ENCODE results near the gene PLXDC2. TPM values are rescaled to one million over a fixed set of nuclear protein-coding genes. Genes with fewer than 3 reads are reported as not detected.

The PLXDC2 gene
- total RNA-seq, 2 donors from 2014 or later = not detected

DNA sequence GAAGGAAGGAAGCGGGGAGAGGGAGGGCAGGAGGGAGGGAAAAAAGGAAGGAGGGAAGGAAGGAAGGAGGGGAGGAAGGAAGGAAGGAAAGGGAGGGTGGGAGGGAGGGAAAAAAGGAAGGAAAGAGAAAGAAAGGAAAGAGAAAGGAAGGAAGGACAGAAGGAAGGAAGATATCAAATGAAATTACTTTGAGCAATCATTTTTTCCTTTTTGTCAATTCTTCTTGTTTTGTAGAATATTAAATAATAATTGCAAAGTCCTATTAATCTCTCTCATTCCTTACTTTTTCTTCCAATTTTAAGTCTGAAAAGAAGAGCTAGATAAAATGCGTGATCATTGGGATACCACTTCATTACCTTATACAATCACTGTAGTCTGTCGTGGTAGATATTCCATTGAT, 117.5 kb downstream of the PLXDC2 start:
- ATAC-seq (no peak), DNase-seq (ENCODE audit: low spot score in 2 of 2) (no peak)
- peaks cover 10 to 13% of the 10 kb centered on the region in 2 donors for H3K9me3 Mint-ChIP-seq
- no peak overlapping the region for H3K27ac Mint-ChIP-seq
- H3K36me3 Mint-ChIP-seq = no peaks in the 10 kb centered on the region

DNA sequence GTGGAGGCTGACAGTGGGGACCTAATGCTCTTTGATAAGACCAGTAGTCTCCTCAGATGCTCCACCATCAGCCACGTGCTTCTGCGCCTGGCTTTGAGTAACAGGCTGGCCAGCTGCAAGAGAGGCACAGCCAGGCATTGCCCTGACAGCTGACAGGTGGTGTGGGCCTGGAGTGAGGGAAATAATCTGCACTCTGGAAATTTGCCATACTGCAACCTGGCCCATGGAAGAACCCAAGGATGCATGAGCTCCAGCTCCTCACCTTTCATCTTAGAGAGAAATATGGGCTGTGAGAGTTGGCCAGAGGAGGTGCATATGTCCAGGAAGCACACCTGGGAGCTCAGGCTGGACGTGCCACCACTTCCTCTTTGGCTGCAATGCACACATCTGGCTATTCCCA, 118.9 kb downstream of the PLXDC2 start:
- no peaks in the 10 kb centered on the region for H3K36me3 Mint-ChIP-seq
- H3K9me3 Mint-ChIP-seq = peaks cover 12 to 14% of the 10 kb centered on the region in 2 donors
- H3K27ac Mint-ChIP-seq = no peak overlapping the region
- DNase-seq (ENCODE audit: low spot score in 2 of 2) (no peak), ATAC-seq (no peak)

DNA sequence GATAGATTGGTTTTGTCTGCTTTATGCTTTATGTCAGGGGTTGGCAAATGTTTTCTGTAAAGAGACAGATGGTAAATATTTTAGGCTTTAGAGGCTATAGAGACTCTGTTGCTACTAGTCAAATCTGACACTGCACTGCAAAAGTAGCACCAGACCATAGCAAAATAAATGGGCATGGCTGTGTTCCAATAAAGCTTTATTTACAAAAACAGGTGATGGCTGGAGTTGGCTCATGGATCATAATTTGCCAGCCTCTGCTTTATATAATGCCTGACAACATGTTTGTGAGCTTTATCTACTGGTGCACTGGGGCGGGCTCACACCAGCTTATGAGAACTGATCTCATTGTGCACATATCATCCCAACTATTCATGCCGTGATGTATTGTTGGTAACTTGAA, 120.1 kb downstream of the PLXDC2 start:
- Mint-ChIP-seq H3K9me3 (peaks cover 12 to 14% of the 10 kb centered on the region in 2 donors), H3K27ac (no peak overlapping the region), H3K36me3 (no peaks in the 10 kb centered on the region)
- no peak for ATAC-seq
- no peak for DNase-seq (ENCODE audit: low spot score in 2 of 2)

DNA sequence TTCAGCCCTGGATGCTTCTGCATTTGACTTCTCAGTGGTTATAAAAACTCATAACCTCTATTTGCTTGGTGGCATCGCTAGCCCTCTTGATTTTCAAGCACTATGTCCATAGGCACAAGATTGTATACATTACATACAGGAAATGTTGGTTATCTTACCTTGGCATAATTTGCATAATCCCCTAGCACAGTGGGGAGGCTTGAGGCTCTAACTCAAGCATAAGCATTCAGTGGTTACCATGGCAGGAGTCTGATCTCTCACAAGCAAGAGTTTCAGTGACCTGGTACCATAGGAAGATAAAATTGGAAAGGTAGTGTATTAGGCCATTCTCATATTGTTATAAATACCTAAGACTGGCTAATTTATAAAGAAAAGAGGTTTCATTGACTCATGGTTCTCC, 121.8 kb downstream of the PLXDC2 start:
- Mint-ChIP-seq H3K36me3 (no peaks in the 10 kb centered on the region), H3K9me3 (peaks cover 10 to 12% of the 10 kb centered on the region in 2 donors), H3K27ac (no peak overlapping the region)
- DNase-seq (ENCODE audit: low spot score in 2 of 2) (no peak), ATAC-seq (no peak)

DNA sequence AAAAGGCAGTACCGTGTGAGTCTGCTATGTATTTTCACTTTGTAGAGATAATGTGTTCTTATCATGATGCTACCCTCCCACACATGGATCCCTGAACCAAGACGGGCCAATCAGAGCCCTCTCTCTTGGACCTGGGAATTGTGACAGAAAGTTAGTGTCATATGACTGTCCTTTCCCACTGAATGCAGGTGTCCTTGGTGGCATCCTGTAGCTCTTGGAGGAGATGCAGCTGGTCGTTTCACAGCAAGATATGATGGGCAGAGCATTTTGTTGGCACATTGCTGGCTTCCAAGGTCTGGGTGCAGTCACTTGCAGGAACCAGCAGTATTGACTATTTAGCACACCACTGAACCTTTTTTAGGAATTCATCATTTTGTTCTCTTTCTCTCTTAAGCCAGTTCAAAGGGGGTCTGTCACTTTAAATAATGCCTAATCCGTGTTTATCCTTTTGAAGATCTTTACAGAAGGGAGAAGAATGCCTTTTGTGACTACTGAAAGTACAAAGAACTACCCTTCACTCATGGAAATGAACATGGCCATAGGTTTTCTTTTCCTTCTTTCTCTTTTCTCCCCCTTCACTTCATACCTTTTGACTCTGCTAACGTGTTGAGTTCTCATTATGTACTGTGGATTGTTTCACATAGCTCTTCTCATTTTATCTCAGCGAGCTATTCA, 125.1 kb downstream of the PLXDC2 start:
- H3K9me3 Mint-ChIP-seq = peaks cover 12 to 14% of the 10 kb centered on the region in 2 donors
- H3K36me3 Mint-ChIP-seq = no peaks in the 10 kb centered on the region
- H3K27ac Mint-ChIP-seq = no peak overlapping the region
- DNase-seq (ENCODE audit: low spot score in 2 of 2) (no peak), ATAC-seq (no peak)

DNA sequence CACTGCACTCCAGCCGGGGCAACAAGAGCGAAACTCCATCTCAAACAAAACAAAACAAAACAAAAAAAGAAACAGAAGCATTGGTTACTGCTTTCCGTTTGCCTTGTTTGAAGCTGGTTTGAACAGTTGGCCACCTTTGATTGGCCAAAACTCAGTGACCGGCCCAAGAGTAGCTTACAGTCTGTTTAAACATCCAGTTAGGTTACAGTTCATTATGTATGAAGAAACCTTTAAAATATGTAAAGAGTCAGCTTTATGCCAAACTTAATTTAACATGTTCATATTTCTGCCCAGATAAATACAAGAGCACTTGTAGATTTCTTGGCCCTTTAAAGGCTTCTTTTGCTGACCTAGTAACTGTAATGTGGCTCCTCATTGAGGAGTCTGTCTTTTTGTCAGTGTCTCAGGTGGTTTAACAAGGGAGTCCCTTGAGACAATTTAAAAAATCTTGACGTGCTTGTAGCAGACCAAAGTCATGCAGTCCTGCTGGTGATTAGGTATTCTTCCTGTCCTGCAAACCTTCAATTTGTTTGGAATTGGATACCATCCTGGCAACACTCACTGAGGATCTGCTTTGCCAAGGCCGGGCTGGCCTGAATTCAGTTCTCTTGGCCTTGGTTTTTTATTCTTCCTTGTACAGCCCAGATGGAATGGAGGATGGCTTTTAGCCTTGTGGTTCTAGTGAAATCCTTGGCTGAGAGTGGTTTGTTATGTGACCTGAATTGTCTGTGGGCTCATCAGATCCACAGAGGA, 128.9 kb downstream of the PLXDC2 start:
- DNase-seq (ENCODE audit: low spot score in 2 of 2) (no peak), ATAC-seq (no peak)
- H3K9me3 Mint-ChIP-seq = peaks cover under 1 to 3% of the 10 kb centered on the region in 2 donors

DNA sequence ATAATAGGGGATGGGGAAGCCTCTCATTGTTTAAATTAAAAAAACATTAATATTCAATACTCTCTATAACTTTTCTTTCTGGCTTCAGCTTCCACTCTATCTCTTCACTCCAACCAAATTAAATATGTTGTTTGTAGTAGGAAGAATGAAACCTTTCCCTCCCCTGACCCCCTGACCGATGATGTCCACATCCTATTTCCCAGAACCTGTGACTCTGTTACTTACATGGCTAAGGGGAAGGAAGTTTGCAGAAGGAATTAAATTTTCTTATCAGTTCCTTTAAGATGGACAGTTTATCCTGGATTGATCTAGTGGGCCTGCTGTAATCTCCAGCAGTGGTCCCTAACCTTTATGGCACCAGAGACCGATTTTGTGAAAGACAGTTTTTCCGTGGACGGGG, 130.0 kb downstream of the PLXDC2 start:
- peaks cover 3 to 7% of the 10 kb centered on the region in 2 donors for H3K9me3 Mint-ChIP-seq
- ATAC-seq (no peak), DNase-seq (ENCODE audit: low spot score in 2 of 2) (no peak)
- no peaks in the 10 kb centered on the region for H3K36me3 Mint-ChIP-seq
- no peak overlapping the region for H3K27ac Mint-ChIP-seq

More for the DNA sequence above, 128.9 kb downstream of the PLXDC2 start:
- no peak overlapping the region for H3K27ac Mint-ChIP-seq
- H3K36me3 Mint-ChIP-seq = no peaks in the 10 kb centered on the region

DNA sequence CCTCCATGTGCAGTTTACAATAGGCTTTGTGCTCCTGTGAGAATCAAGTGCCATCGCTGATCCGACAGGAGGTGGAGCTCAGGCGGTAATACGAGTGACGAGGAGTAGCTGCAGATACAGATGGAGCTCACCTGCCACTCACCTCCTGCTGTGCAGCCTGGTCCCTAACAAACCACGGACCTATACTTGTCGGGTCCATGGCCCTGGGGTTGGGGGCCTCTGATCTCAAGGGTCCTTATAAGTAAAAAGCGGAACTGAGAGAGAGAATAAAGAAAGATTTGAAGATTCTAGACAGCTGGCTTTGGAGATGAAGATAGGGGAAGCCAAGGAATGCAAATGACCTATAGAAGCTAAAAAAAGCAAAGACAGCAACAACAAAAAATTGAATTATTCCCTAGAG, 130.6 kb downstream of the PLXDC2 start:
- no peaks in the 10 kb centered on the region for H3K36me3 Mint-ChIP-seq
- no peak overlapping the region for H3K27ac Mint-ChIP-seq
- ATAC-seq = no peak
- peaks cover 7% of the 10 kb centered on the region in 2 donors for H3K9me3 Mint-ChIP-seq
- no peak for DNase-seq (ENCODE audit: low spot score in 2 of 2)

DNA sequence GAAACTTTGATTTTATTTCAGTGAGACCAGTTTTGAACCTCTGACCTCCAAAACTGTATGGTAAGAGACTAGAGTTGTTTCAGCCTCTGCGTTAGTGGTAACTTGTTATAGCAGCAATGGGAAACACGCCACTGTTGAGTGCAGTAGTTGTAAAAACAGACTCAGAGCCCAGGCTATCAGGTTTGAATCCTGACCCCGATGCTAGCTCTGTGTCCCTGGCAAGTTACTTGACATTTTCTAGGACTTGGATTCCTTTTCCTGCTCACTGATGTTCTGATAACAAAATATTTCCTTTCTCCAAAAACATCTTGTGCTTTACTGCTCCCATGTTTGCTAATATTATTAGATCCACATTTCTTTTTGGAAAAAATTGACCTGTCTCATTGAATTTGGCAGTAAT, 131.0 kb downstream of the PLXDC2 start:
- no peak for ATAC-seq
- Mint-ChIP-seq H3K36me3 (no peaks in the 10 kb centered on the region), H3K9me3 (peaks cover 7% of the 10 kb centered on the region in 2 donors), H3K27ac (no peak overlapping the region)
- DNase-seq (ENCODE audit: low spot score in 2 of 2) = no peak

DNA sequence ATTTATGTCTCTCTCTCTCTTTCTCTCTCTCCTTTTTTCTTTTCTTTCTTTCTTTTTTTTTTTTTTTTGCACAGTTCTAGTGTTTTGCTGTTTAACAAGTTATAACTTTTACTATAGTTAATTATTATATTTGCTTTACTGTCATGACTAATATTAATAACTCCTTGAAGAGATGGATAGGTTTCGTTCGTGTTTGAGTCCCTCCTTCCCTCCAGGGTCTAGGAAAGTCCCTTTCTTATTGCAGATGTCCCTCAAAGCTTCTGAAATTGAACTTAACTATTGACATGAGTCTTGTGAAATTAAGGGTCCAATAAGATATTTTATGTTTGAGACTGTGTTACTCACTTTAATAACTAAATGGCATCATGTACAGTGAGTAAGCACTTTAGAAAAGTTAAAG, 131.4 kb downstream of the PLXDC2 start:
- DNase-seq (ENCODE audit: low spot score in 2 of 2) = no peak
- no peak overlapping the region for H3K27ac Mint-ChIP-seq
- no peak for ATAC-seq
- H3K36me3 Mint-ChIP-seq = no peaks in the 10 kb centered on the region
- H3K9me3 Mint-ChIP-seq = peaks cover 7% of the 10 kb centered on the region in 2 donors

DNA sequence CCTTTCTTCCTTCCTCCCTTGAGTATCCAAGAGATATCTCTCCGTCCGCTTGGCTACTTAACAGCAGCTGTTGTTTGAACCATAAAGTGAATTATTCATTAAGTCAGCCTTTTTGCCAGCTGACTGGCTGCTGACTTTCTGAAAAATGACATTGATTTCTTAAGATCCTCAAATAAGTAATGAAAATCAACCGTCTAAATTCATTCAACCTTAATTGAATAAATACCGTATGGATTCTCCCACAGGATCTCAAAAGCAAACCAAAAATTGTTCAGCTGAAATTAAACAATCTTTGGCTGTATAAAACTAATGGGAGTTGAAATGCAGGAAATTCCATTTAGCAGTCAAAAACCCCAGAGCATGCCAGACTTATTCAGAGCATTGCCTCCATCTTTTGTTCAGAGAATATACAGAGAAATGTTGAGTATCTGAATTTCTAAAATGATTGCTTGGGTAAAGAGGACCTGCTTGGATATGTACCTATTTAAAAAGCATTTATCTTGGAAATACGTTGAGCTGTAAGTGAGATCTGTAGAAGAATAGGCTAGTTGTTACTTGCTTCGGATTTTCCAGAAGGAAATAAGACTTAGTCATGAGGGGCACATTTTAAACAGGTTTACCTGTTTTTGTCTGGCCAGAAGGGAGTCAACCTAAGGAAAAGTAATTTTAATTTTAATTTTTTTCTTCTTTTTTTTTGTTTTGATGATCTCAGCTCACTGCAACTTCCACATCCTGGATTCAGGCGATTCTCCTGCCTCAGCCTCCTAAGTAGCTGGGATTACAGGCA, 136.2 kb downstream of the PLXDC2 start:
- no peak for DNase-seq (ENCODE audit: low spot score in 2 of 2)
- Mint-ChIP-seq H3K27ac (peak overlapping the region in 1 of 2 donors; percentile 61), H3K9me3 (peaks cover 7% of the 10 kb centered on the region in 2 donors), H3K36me3 (no peaks in the 10 kb centered on the region)
- ATAC-seq = no peak

DNA sequence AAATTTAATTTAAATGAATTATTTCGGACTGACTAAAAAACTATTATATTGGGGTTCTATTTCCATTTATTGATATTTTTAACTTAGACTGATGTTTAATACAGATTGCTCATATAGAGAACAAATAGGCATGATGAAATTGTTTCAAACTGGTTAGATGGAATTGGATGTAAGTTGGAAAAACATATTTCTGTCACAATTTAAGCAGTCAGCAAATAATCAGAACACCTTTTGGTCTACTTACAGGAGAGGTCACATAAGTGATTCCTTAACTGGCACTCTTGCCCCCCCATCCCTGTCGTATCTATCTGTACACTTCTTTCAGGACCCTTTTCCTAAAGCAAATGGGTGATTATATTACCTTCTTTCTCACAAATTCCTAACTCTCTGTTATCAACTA, 138.4 kb downstream of the PLXDC2 start:
- H3K36me3 Mint-ChIP-seq = no peaks in the 10 kb centered on the region
- H3K9me3 Mint-ChIP-seq = peaks cover 7% of the 10 kb centered on the region in 2 donors
- H3K27ac Mint-ChIP-seq = no peak overlapping the region
- ATAC-seq (no peak), DNase-seq (ENCODE audit: low spot score in 2 of 2) (no peak)

DNA sequence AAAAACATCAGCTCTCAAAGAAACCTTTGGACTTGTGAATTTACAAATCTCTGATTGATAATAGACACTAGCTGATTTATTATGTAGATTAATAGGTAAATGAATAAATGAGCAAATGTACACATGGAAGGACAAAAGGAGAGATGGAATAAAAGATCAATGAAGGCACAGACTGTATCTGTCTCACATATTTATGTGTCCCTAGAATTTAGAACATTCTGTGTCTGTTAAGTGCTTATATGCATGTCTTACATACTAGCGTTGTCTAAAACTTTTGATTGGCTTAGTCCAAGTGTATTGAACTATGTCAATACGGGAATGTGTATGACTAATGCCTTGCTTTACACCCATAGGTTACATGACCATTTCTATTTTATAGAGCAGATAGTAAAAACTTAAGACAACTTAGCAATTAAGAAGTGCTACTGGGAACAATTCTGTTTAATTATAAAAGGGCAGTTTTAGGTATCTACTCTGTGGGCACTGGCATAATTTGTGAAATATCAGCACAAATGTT, 140.3 kb downstream of the PLXDC2 start:
- no peak for DNase-seq (ENCODE audit: low spot score in 2 of 2)
- H3K9me3 Mint-ChIP-seq = peaks cover 4 to 10% of the 10 kb centered on the region in 2 donors
- no peaks in the 10 kb centered on the region for H3K36me3 Mint-ChIP-seq
- H3K27ac Mint-ChIP-seq = no peak overlapping the region
- no peak for ATAC-seq

DNA sequence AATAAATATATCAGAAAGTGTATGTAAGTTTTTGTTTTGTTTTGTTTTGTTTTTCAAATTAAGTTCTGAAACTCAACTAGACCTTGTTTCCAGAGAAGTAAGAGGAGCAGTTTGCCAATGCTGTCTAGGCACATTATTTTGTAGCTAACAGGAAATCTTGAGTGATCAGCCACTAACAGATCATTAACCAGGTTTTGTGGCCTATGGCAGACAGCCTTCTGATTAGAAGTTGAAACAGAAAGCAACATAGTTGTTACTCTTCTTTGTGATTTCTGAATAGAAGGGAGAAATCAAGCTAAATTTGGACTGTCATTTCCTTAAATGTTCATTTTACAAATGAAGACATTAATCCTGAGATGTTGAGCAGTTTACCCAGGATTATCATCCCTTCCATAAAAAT, 142.6 kb downstream of the PLXDC2 start:
- ATAC-seq = no peak

DNA sequence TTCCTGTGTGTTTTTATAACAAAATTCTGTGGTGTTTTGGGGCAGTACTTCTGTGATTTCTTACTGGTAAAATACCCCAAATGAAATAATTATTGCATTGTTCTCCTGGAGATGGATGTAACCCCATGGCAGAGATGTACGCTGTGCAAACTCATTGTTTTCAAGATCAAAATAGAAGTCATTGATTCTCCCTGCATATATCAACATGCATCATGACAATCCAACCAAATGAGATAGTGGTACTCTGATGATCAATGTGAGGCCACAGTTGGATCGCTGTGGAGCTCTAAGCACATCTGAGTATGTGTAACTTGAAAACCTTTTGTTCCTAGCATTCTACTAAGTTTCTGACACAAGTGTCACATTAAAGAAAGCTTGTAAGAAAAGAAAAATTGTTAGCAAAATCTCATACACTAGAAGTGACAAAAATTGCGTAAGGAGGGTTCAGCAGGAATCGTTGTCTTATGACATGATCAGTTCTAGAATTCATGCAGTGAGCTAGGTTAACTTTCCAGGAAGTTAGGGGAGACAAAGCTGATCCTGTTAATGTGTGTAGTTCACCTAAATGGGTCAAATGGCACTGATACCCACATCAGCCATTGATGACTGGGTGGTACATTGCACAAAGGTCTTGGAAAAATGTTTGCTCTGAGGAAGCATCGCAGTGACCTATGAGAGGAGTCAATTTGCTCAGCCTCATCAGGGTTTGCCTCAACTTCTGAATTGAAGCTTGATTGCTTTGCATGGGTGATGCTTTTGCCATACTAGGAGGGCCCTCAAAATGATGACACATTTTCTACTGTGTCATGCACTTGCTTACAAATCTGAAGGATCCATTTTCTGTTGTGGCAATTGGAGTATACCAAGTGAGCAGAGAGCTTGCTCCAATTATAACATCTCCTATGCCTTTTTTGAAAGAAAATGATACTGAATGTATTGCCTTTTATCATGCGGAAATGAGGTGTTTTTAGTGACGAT, 145.1 kb downstream of the PLXDC2 start:
- Mint-ChIP-seq H3K36me3 (no peaks in the 10 kb centered on the region), H3K9me3 (peaks cover 6 to 12% of the 10 kb centered on the region in 2 donors), H3K27ac (no peak overlapping the region)
- DNase-seq (ENCODE audit: low spot score in 2 of 2) (no peak), ATAC-seq (no peak)

More for the DNA sequence above, 142.6 kb downstream of the PLXDC2 start:
- H3K9me3 Mint-ChIP-seq = peaks cover 5 to 8% of the 10 kb centered on the region in 2 donors
- no peak for DNase-seq (ENCODE audit: low spot score in 2 of 2)
- no peak overlapping the region for H3K27ac Mint-ChIP-seq
- H3K36me3 Mint-ChIP-seq = no peaks in the 10 kb centered on the region

DNA sequence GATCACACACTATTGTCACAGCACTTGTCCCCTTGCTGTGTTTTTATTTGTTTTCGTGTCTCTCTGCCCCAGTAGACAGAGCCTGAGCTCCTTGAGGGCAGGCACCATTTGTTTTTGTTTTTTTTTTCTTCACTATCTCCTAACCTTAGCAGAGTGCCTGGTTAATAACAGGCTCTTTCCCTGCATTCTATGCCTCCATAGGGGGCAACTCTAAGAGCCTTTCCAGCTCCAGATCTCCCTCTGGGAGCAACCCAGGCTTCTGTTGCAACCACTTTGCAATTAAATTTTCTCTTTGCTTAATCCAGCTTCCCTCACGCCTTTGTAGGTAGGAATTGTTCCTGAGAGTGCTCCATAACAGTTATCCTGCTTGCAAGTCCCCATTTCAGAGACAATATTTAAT, 148.4 kb downstream of the PLXDC2 start:
- no peak overlapping the region for H3K27ac Mint-ChIP-seq
- peaks cover 9 to 12% of the 10 kb centered on the region in 2 donors for H3K9me3 Mint-ChIP-seq
- no peaks in the 10 kb centered on the region for H3K36me3 Mint-ChIP-seq
- DNase-seq (ENCODE audit: low spot score in 2 of 2) (no peak), ATAC-seq (no peak)
